ENCODE results near the gene CREBZF. TPM values are rescaled to one million over a fixed set of nuclear protein-coding genes. Genes with fewer than 3 reads are reported as not detected.

The CREBZF gene
- total RNA-seq, 1 donor from 2014 or later, result 27.4 TPM

DNA sequence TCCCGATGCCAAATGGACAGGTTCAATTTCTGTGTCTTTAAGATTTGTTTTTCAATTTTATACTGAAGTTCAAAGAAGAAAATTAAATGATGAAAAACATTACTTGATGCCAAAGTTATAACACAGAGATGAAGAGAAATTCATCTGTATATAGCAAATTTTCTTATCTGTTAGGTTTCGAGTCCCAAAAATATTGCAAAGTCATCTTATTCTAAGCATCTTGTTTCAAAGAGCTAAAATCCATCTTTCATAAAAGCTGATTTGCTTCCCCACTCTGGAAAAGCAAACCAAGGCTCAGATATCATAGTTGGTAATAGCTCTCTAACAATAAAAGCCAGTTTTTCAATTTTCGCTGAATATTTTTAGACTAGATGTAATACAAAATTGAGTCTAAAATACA, 40.0 kb upstream of the CREBZF start:
- no peak overlapping the region for H3K27ac Mint-ChIP-seq (ENCODE audit: unreplicated experiment)
- H3K36me3 Mint-ChIP-seq (ENCODE audit: low read depth), result peaks cover 17% of the 10 kb centered on the region
- H3K9me3 Mint-ChIP-seq (ENCODE audit: low read depth), result peaks cover 11% of the 10 kb centered on the region
- H3K4me1 Mint-ChIP-seq (ENCODE audit: low read depth), result peaks cover 13% of the 10 kb centered on the region
- TF ChIP-seq, protein P1, sequence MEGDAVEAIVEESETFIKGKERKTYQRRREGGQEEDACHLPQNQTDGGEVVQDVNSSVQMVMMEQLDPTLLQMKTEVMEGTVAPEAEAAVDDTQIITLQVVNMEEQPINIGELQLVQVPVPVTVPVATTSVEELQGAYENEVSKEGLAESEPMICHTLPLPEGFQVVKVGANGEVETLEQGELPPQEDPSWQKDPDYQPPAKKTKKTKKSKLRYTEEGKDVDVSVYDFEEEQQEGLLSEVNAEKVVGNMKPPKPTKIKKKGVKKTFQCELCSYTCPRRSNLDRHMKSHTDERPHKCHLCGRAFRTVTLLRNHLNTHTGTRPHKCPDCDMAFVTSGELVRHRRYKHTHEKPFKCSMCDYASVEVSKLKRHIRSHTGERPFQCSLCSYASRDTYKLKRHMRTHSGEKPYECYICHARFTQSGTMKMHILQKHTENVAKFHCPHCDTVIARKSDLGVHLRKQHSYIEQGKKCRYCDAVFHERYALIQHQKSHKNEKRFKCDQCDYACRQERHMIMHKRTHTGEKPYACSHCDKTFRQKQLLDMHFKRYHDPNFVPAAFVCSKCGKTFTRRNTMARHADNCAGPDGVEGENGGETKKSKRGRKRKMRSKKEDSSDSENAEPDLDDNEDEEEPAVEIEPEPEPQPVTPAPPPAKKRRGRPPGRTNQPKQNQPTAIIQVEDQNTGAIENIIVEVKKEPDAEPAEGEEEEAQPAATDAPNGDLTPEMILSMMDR (IDR thresholded peaks at IDR 0.05), result no peak
- no peak overlapping the region for H3K4me3 Mint-ChIP-seq (ENCODE audit: unreplicated experiment)
- DNase-seq (ENCODE audit: low spot score), result no peak
- no peaks in the 10 kb centered on the region for H3K27me3 Mint-ChIP-seq (ENCODE audit: low read depth)

DNA sequence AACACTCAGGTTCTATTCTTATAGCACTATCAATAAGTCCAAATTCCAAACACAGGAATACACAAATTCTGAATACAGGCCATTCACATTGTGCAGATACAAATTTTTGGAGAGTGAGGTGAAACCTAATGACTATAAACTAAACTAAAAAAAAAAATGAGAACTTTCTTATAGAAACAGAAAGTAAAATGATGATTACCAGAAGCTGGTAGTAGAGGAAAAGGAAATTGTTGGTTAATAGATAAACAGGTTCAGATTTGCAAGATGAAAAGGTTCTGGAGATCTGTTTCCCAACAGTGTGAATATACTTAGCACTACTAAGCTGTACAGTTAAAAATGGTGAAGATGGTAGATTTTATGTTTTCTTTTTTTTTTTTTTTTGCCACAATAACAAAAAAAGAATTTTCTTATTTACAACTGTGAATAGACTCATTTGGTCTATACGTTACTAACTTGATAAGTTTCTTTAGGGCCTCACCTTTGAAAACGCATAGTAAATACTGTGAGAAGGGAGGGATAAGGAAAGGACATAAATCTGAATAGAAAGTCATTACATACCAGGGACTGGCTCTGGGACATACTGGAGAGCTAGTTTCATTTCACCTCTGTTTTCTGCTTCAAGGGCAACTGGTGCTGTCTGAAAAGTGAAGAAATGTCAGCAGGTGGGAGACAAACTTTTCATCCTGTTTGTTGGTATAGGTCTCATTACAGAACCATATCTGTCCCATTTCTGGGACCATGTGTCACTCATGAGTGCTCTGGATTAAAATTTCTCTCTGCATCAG, 35.2 kb upstream of the CREBZF start:
- Mint-ChIP-seq H3K4me3 (ENCODE audit: unreplicated experiment) (no peak overlapping the region), H3K27ac (ENCODE audit: unreplicated experiment) (no peak overlapping the region), H3K4me1 (ENCODE audit: low read depth) (peaks cover 10% of the 10 kb centered on the region), H3K9me3 (ENCODE audit: low read depth) (peaks cover 11% of the 10 kb centered on the region), H3K27me3 (ENCODE audit: low read depth) (no peaks in the 10 kb centered on the region), H3K36me3 (ENCODE audit: low read depth) (peaks cover 17% of the 10 kb centered on the region)
- TF ChIP-seq, protein P1 (IDR thresholded peaks at IDR 0.05), result no peak
- DNase-seq (ENCODE audit: low spot score), result no peak

DNA sequence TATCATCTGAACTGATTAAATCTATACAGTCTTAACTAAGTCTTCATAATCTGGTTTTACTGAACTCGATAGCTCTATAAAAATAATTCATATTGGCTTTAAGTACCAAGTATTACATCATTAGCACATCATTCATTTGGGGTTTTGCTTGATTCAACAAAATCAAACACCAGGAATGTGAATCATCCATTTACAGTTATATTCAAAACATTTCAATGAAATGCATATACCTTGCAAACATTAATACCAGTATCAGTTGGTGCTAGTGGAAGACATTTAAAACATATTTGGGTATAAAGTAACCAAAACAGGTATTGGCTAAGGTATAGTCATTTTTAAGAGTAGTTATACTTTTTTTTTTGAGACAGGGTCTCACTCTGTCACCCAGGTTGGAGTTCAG, 33.3 kb upstream of the CREBZF start:
- H3K27me3 Mint-ChIP-seq (ENCODE audit: low read depth), result no peaks in the 10 kb centered on the region
- no peak for DNase-seq (ENCODE audit: low spot score)
- peaks cover 15% of the 10 kb centered on the region for H3K4me1 Mint-ChIP-seq (ENCODE audit: low read depth)
- no peak overlapping the region for H3K27ac Mint-ChIP-seq (ENCODE audit: unreplicated experiment)
- H3K9me3 Mint-ChIP-seq (ENCODE audit: low read depth), result peaks cover 8% of the 10 kb centered on the region
- no peak overlapping the region for H3K4me3 Mint-ChIP-seq (ENCODE audit: unreplicated experiment)
- TF ChIP-seq, protein P1 (IDR thresholded peaks at IDR 0.05), result no peak
- peaks cover 9% of the 10 kb centered on the region for H3K36me3 Mint-ChIP-seq (ENCODE audit: low read depth)

DNA sequence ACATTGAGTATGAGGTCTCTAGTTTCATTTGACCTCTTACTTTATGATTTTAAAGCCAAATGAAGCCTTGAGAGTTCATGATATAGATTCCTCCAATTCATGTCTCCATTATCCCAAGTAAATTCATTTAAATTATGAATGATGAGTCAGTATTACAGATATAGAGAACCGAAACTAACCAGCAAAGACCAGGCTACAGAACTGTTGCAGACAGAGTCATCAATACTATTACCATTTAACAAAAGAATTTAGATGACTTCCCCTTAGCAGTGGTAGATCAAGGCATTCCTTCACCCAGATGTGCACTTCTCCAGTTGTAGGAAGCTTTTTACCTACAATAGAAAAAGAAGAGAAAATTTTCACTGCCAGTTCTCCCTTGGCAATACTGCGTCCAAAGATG, 32.8 kb upstream of the CREBZF start:
- peaks cover 3% of the 10 kb centered on the region for H3K9me3 Mint-ChIP-seq (ENCODE audit: low read depth)
- no peaks in the 10 kb centered on the region for H3K27me3 Mint-ChIP-seq (ENCODE audit: low read depth)
- H3K36me3 Mint-ChIP-seq (ENCODE audit: low read depth), result peaks cover 5% of the 10 kb centered on the region
- no peak for DNase-seq (ENCODE audit: low spot score)
- TF ChIP-seq, protein P1 (IDR thresholded peaks at IDR 0.05), result no peak
- peaks cover 15% of the 10 kb centered on the region for H3K4me1 Mint-ChIP-seq (ENCODE audit: low read depth)
- H3K27ac Mint-ChIP-seq (ENCODE audit: unreplicated experiment), result no peak overlapping the region
- H3K4me3 Mint-ChIP-seq (ENCODE audit: unreplicated experiment), result no peak overlapping the region

DNA sequence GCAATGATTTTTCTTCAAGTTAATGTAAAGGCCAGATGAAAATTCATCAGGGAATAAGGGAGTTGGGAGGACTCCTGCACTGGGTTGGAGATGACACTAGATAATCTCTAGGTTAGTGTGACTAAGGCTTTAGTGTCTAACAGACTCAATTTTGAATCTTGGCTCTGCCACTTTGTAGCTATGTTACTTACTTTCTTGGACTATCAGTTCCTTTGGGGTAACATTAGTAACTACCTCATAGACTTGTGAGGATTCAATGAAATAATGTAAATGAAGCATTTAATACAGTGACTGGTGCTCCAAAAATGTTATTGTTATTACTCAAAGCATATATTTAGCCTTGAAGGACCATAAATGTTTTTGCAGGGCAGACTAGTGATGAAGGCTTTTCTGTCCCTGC, 30.6 kb upstream of the CREBZF start:
- Mint-ChIP-seq H3K4me3 (ENCODE audit: unreplicated experiment) (no peak overlapping the region), H3K9me3 (ENCODE audit: low read depth) (no peaks in the 10 kb centered on the region), H3K27ac (ENCODE audit: unreplicated experiment) (no peak overlapping the region), H3K4me1 (ENCODE audit: low read depth) (peaks cover 15% of the 10 kb centered on the region), H3K36me3 (ENCODE audit: low read depth) (peaks cover 3% of the 10 kb centered on the region), H3K27me3 (ENCODE audit: low read depth) (no peaks in the 10 kb centered on the region)
- DNase-seq (ENCODE audit: low spot score), result no peak
- TF ChIP-seq, protein P1 (IDR thresholded peaks at IDR 0.05), result no peak

All from chondrocyte (in vitro differentiated cells).